Kidney capillary endothelial cell (primary cell): ENCODE results near the gene DENND1A.
A peak's percentile ranks its signal among the peaks of the same experiment; 100 is the strongest.
"Not testable (repeated sequence)": the region's sequence is repeated elsewhere in the genome, so short reads cannot be mapped to it uniquely, and the experiment has no call there.

Source experiments
- DNase-seq: peaks from one replicate; pipeline ENCODE4 v3.0.0-alpha.2; 2018; ENCODE audit warnings: low spot score

The DENND1A gene, protein sequence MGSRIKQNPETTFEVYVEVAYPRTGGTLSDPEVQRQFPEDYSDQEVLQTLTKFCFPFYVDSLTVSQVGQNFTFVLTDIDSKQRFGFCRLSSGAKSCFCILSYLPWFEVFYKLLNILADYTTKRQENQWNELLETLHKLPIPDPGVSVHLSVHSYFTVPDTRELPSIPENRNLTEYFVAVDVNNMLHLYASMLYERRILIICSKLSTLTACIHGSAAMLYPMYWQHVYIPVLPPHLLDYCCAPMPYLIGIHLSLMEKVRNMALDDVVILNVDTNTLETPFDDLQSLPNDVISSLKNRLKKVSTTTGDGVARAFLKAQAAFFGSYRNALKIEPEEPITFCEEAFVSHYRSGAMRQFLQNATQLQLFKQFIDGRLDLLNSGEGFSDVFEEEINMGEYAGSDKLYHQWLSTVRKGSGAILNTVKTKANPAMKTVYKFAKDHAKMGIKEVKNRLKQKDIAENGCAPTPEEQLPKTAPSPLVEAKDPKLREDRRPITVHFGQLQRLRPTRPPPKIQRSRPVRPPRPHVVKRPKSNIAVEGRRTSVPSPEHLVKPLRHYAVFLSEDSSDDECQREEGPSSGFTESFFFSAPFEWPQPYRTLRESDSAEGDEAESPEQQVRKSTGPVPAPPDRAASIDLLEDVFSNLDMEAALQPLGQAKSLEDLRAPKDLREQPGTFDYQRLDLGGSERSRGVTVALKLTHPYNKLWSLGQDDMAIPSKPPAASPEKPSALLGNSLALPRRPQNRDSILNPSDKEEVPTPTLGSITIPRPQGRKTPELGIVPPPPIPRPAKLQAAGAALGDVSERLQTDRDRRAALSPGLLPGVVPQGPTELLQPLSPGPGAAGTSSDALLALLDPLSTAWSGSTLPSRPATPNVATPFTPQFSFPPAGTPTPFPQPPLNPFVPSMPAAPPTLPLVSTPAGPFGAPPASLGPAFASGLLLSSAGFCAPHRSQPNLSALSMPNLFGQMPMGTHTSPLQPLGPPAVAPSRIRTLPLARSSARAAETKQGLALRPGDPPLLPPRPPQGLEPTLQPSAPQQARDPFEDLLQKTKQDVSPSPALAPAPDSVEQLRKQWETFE

GRCh38 chr9:123929870-123930831 is at the start of gene DENND1A:
Gene DENND1A, minus strand, starts transcription at chr9:123930126. Its CDS starts 221 bp downstream, at chr9:123929905.
- DNase-seq: peak; percentile 80

- no peak for DNase-seq
Measured at GRCh38 chr9:123978981-123979380, 49.1 kb upstream of the DENND1A start.

DNA sequence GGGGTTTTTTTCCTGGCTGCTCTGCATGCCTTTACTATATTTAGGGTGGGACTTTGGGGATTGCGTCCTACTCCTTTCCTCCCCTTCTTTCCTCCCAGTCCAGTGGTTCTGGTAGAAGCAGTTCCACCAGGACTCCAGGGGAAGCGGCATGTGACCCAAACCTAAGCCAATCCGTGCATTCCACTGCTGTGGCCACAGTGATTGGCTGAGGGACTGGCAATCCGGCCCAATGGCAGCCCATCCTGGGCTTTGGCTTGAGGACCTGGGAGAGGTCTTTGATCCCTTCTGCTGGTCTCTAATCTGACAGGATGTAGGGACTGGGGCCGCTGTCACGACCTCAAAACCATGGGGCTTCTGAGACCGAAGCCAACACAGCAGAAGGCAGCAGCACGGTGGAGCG is 46.7 kb upstream of the DENND1A start:
- DNase-seq: not testable (repeated sequence)

DNA sequence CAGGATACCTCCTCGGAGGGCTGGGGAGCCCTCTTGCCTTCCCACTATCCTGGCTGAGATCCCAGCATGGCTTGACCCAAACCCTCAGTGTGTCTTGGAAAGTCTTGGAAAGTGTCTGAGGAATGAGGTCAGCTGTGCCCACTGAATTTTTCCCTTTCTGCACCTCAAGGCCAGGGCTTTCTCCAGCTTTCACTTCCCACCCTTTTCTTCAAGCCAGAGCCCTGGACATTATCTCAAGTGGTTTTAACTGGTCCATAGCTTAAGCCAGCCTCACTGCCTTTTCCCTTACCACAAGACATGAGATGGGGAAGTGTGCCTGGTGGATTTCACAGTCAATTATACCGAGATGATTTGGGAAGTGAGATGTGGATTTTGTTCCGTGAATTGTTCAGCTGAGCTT is 45.9 kb upstream of the DENND1A start:
- no peak for DNase-seq

DNA sequence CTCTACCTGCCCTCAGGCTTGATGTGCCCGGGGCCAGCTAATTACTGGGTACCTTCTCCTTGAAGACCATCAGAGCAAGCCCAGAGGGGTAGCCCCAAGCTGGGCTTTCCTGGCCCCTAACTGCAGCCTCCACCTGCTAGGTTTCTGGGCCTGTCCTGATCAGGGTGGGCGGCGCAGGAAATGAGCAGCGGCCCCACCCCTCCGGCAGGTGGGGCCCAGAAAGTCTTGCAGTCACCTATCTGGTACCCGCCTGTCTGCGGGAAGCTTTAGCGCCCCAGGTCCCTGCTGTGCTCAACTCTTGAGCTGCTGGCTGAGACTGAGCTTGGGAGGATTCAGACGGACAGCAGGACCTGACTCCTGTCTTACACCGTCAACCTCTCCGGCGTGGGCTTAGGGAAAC is 44.5 kb upstream of the DENND1A start:
- DNase-seq: no peak

DNA sequence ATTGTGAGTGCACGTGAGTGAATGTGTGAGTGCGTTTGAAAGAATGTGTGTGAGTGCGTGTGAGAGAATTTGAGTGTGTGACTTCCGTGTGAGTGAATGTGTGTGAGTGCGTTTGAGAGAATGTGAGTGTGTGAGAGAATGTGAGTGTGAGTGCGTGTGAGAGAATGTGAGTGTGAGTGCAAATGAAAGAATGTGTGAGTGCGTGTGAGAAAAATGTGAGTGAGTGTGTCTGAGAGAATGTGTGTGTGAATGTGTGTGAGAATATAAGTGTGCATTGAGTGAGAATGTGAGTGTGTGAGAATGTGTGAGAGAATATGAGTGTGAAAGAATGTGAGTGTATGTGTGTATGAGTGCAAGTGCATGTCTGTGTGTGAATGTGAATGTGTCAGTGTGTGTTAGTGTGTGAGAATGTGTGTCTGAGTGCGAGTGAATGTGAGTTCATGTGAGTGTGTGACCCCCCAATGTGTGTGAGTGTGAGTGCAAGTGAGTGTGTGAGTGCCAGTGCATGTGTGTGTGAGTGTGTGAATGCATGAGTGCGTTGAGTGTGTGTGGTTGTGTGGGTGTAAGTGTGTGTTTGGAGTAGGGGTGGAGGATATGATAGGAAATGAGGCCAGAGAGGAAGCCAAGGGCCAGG is 43.8 kb upstream of the DENND1A start:
- DNase-seq: no peak

GRCh38 chr9:123972618-123973017 is 42.7 kb upstream of the DENND1A start:
- no peak for DNase-seq

GRCh38 chr9:123967323-123967722 is 37.4 kb upstream of the DENND1A start:
- no peak for DNase-seq

DNA sequence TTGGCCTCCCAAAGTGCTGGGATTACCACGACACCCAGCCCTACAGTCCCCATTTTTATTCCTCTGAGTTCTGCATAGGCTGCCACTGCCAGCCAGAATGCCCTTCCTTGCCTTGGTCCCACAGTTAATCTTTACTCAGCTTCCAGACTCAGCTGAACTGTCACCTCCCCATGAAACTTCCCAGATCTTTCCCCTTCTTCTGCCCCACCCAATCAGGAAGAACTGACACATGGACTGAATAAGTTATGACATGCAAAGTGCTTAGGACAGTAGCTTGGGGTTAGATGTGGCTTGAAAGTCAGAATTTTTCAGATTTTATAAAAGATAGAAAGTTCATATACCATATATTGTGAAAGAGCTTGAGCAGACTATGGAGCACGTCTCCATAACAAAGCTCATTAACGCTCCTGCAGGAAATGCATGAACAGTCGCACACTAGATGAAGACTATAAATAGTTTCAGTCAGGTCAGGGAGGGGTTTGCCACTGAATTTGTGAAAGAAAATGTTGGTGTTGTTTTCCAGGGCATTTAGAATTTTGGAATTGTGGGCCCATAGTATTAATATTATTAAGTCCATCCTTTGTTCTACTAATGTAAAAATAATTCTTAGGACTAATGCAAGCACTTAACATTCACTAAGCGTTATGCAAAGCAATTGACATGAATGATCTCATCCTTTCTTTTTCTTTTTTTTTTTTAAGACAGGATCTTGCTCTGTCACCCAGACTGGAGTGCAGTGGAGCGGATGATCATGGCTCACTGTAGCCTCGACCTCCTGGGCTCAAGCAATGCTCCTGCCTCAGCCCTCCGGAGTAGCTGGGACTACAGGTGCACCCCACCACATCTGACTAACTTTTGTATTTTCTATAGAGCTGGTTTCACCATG is 36.1 kb upstream of the DENND1A start:
- DNase-seq: no peak

GRCh38 chr9:123964761-123965160 is 34.8 kb upstream of the DENND1A start:
- no peak for DNase-seq

- DNase-seq: no peak
Measured at GRCh38 chr9:123960965-123961364, 31.0 kb upstream of the DENND1A start.

DNA sequence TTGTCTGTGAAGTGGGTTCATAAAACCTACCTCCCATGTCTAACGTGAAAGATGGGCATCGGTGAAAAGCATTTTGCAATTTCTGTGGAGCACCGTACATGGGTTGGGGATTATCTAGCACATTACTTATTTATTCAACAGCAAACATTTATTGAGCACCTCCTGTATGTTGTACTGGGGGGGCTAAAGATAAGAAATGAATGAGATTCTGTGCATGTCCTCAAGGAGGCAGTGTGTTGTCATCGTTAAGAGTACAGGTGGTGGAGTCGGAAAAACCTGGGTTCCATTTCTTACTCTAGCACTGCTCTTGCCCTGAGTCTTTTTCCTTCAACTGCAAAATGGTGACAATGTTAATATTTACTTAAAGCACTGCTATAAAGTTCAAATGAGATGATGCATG is 30.4 kb upstream of the DENND1A start:
- DNase-seq: no peak

- no peak for DNase-seq
Measured at GRCh38 chr9:123959787-123960186, 29.9 kb upstream of the DENND1A start.

DNA sequence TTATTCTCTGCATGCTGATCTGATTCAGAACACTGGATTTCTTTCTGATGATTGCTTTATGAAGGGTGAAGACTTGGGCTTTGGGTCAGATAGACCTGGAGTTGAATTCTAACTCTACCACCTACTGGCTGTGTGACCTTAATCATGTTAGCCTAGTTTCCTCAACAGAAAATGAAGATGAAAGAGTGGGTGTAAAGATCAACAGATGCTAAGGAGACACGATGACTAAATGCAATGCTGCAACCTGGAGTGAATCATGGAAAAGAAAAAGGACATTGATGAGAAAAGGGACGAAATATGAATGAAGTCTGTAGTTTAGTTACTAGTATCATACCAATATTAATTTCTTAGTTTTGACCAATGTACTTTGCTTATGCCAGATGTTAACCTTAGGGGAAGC is 27.8 kb upstream of the DENND1A start:
- no peak for DNase-seq

- no peak for DNase-seq
Measured at GRCh38 chr9:123957168-123957721, 27.3 kb upstream of the DENND1A start.

DNA sequence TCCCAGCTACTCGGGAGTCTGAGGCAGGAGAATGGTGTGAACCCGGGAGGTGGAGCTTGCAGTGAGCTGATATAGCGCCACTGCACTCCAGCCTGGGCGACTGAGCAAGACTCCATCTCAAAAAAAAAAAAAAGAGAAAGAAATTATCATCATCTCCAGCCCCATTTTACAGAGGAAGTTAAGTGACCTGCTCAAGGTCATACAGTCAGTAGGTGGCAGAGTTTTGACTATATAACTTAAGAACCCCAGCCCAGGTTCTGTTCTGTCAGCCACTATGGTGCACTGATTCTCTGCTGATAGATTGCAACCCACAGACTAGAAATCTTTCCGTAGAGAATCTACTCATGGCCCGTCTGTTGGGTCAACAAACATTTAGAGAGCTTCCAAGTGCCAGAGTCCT is 25.7 kb upstream of the DENND1A start:
- no peak for DNase-seq

DNA sequence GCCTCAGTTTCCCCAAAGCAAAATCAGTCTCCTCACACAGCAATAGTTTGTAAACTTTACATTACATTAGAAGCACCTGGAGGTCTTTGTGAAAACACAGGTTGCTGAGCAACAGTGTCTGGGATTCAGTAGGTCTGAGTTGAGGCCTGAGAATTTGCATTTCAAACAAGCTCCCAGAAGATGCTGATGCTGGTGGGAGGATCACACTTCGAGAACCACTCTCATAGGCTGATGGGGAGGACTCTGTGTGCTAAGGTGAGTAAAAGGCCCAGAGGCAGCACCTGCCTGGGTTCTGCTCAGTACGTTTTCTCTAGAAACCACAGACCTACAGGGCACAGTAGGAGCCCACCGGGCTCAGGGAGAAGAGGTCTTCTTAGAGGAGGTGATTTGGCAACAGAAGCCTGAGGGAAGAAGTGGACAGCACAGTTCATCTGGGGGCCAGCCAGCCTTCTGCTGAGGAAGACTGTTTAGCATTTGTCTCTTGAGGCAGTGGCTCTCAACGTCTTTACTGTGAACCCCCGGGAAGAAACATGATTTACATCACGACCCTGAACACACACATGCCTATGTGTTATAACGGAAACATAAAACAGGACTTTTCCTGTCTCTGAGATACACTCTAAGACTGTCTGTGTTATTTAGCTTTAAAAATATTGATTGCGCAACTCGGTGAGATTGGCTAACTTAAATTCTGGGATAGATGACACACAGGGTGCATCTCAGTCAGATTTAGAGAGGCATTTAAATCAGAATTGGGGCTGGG is 24.8 kb upstream of the DENND1A start:
- no peak for DNase-seq

- no peak for DNase-seq
Measured at GRCh38 chr9:123952641-123953495, 22.9 kb upstream of the DENND1A start.
